ENCODE results near the gene ALDH1L1.

Gene ALDH1L1

DNA sequence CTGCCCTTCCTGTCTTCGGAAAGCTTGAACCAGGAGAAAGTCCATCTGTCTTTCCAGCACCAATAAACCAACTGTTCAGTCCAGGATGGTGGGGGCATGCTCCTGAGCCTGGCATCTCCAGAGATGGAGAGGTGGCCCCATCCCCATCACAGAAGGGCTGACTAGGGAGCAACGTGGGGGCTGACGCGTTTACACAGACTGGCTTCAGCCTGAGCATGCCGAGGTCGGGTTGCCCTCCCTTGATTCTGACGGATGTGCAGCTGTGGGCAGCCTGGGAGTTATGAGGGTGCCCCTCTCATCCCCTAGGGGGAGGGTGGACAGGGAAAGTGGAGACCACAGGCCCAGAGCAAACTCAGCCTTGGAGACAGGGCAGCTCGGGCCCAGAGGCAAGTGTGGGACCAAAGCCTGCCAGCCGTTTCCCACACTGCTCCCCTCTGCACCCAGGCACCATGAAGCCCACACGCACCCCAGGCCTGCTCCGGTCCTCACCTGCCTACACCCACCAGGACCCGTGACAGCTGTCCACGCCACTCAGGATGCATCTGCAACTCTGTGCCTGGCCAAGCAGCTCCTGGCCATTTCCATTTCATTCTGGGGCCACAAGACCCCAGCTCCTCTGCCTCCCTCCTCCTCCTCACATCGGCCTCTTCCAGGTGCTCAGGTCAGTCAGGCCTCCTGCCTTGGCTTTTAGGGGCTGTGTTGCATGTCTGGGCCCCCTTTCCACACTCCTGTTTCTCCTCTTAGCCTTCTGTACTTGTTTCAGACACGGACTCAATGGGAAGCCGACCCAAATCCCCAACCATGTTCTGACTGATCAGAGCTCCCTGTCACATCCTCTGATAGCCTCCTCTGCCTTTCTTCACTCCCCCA, 48.3 kb downstream of the ALDH1L1 start:
- DNase-seq: no peak

DNA sequence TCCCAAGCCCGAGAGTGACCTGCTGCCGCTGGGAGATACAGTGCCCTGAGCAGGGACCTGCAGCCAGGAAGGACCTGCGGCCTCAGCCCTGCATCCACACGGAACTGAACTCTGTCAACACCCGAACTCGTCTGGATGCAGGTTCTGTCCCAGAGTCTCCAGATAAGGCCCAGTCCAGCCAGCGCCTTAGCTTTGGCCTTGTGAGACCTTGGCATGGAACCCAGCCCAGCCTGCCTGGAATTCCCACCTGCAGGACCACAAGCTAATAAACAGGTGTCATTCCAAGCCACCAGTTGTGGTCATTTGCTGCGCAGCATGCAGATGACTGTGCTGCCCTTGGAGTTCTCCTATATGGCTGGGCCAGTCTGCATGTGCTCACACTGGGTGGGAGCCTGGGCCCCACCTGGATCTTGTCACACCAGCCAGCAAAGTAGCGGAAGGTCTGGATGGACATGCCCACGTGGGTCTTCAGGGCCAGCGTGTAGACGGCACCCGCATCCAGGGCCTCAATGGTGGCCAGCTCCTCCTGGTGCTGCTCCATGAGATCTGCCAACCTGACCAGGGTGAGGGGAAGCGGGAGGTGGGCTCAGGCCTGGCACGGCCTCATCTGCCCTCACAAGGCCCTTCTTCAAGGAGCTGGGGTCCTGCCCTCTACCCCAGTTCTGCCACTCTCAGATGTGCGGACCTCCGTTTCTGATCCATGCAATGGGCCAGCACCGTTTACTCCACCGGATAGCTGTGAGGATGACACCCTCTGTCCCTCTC, 49.2 kb downstream of the ALDH1L1 start:
- no peak for DNase-seq

DNA sequence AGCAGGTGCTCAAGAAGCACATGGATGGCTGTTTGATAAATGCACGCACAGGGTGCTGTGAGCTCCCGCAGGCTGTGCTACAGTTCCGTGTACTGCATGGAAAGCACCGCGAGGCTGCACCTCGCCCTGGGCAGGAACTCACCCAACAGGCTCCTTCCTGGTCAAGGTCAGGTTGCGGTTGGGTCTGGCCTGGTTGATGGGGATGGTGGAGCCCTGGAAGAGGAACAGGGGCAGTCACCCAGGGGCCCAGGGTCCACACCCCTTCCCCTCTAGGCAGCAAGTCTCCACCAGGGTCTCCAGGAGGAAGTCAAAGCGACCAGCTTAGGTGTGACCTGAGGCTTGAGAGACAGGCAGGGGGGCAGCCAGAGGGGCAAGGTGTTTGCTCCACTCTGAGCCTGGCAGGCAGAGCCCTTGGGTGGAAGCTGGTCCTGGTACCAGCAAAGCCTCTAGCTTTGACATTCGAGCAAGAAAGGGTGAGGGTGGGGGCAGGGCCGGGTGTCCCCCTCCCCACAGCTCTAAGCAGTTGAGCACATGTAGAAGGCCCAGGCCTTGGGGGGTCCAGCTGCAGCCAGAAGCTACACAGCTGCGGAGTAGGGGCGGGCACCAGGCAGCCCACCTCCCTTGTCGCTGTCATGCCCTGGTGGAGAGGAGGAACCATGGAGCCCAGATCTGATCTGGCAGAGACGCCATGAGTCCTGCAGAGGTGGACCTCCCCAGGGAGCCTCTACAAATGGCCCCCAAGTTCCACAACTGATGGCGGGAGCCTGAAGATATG, 50.1 kb downstream of the ALDH1L1 start:
- no peak for DNase-seq

DNA sequence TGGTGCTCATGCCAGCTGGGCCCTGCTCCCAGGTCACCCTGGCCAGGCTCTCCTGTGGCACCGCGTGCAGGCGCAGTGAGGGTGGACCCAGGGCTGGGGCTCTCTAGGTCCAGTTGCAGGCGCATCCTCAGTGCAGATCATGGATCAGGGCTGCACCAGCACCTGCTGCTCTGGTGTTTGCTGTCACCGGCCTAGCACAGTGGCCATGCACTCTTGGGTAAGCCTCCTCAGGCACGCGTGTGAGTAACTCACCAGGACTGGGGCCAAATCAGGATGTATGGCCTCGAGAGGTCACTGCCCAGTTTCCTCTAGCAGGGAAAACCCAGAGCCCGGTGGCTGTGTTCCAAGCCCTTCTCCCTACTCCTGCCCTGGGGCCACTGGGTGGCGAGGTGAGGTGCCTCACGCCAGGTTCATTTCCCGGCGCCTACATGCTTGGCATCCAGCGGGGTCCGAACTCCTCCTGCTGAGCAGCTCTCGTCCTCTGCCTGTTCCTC, 50.9 kb downstream of the ALDH1L1 start:
- DNase-seq: no peak

DNA sequence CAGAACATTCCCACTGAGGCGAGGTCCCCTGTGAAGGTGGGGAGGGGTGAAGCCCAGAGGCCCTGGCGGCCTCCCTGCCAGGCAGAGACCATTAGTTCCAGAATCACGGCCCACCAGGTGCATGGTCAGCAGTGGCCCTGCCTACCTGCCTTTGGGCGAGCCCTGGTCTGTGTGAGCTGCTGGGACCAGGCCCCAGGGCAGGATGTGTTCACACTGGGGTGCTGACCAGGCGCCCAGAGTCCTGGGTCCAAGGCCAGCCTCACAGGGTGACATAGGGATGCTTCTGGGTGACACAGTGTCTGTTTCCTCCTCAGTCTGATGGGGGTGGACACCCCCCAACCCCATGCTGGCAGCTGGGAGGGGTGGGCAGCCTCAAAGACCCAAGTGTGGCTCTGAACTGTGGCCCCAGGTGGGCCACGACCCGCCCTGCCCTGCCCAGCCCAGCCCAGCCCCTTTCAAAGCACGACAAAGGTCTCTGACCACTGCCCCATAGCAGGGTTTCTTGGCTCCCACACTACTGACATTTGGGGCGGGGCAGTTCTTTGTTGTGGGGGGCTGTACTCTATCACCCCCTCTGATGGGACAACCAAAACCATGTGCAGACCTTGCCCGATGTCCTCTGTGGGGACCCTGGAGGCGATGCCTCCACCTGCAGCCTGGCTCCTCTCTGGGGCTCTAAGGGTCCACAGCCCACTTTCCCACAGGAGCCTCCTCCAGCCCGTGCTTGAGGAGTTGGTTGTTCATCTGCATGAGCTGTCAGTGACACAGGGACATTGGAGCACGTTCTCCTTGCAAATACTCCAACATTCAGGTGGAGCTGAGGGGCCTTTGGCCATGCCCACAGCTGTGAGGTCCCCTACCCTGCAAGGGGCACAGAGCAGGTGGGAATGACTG, 51.6 kb downstream of the ALDH1L1 start:
- no peak for DNase-seq

DNA sequence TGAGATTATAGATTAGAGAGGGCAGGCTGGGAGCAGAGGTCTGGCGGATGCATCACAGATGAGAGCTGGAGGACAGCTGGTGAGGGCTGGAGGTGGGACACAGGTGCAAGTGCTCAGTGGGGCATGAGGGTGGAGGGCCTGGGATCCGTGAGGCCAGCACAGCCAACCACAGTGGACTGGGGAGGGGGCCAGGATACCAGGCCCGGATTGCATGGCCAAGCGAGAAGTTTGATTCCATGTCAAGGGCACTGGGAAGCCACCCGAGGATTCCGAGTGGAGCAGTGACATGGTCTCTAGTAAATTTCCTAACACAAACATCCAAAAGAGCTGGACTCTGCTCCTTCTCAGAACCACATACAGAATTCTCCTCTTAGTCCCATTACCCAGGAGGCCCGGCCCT, 52.5 kb downstream of the ALDH1L1 start:
- no peak for DNase-seq

DNA sequence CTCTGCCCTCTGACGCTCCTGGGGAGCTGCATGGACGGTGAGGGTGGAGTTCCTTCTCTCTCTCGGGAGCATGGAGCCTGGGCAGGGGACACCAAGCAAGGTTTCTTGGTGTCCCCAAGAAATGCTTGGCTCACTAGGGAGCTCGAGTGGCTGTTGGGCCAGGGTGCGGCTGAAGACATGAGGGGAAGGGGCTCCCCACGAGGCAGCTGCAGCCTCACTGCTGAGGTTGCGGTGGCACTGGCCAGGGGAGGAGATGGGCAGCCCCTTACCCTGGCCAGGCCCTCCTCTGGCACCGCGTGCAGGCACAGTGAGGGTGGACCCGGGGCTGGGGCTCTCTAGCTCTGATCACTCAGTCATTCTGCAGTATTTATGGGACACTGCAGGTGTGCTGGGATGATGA, 52.9 kb downstream of the ALDH1L1 start:
- DNase-seq: no peak

DNA sequence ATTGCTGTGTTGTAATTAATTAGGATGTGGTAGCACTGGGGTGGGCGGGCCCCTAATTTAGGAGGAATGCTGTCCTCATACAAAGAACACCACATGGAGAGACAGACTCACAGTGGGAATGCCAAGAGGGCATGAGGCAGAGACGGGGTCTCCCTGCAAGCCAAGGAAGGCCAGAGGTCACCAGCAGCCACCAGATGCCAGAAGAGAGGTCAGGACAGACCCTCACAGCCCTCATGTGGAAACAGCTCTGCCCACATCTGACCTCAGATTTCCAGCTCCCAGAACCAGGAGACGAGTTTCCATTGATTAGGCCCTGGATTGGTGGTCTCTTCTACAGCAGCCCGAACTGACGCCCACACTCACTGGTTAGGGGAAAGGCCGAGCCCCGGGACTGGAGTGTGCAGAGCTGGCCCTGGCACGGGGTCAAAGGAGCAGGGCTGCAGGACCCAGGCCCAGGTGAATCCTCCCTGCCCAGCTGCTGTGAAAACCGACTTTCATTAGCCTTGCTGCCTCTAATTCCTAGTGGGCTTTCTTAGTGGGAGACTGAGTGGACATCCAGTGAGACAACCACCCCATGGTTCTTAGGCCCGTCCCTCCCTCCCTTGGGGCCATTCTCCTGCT, 53.5 kb downstream of the ALDH1L1 start:
- no peak for DNase-seq

DNA sequence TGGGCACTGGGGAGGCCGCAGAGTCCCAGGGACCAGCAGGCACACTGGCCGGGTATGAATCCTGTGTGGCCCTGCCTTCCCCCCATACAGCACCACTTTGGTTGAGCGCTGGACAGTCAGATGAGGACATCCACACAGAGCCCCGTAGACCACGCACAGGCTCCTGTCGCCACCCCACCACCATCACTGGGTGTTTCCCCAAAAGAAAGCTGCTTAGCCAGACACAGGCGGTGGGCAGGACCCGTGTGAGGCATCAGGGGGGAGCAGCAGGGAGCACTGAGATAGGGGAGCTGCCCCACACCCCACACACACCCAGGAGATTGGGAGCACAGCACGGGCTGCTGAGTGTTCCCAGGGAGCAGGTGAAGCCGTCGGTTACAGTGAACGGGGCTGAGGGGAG, 54.1 kb downstream of the ALDH1L1 start:
- DNase-seq: no peak

DNA sequence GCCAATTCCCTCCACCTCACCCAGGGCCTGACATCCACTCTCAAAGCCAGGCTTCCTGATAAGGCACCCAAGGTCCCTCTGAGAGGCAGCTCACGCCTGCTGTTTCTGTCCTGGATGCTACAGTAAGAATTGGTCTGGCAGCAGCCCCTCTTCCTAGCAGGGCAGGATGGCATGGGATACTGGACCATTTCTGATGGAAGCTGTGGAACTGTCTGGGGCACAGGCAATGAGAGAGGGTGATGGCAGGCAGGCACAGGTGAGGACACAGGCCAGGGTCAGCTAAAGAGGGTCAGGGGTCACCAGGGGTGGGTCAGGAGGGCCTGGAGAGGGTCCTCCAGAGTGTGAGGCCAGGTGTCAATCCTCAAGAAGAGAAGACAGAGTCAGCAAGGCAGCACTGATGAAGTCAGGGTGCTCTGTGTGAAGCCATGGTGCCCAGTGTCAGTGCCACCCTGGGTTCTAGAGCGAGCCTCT, 54.6 kb downstream of the ALDH1L1 start:
- DNase-seq: no peak

DNA sequence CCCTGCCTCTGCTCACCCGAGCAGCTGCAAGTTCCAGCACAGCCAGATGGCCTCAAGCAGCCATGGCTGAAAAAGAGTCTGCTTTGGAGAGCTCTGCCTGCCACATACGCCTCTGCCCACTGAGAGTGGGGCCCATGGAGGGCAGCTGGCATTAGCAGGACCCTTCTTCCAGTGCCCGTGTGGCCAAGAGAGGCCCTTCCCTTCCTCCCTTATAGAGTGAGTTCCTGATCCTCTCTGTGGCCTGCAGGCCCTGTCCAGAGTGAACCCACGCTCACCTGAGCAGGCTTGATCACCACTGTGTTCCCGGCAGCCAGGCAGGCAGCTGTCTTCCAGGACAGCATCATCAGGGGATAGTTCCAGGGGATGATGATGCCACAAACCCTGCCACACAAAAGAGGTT, 55.0 kb downstream of the ALDH1L1 start:
- no peak for DNase-seq

DNA sequence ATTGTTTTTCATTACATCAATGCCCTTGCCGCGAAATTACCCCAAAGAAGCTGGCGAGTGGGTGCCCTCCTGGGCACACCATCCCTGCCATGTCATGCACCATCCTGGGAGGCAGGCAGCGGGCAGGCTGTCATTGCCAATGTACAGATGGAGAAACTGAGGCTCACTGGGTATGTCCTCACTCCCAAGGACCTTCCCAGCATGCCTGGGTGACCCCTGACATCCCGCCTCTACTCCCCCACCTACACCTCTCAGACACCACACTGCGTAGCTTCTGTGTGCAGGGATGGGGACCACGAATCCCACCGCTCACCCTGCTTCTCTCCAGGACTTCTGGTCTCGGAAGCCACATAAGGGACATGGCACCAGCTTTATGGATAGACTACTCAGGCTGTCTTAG, 55.5 kb downstream of the ALDH1L1 start:
- no peak for DNase-seq

DNA sequence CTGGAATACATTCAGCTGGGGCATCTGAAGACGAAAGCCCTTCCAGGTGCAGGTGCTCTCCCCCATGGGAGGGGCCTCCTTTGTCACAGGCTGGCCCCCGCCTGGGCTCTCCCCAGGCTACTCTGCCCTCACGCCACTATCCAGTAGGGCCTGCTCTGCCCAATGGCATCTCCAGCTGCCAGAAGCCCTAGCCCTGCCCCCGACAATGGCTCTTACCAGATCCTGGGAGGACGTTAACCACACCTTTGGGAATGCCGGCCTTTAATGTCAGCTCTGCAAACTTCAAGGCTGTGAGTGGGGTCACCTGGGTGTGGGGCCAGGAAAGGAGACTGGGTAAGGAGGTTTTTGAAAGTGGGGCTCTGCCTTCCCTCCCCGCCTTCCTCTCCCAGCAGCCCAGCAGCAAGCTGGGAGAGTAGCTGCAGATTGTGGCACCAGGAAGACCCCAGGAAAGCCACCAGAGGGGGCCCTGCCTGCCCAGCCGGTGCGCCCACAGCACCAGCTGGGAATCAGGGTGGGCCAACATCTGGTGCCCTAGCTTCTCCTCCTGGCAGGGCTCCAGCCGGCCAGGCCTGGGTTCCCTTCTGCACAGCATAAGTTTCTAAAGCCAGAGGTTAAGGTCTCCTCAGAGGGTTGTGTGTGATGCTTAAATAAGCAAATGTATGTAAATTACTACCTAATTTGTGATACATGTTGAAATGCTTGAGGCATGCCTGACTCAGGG, 56.1 kb downstream of the ALDH1L1 start:
- DNase-seq: no peak

DNA sequence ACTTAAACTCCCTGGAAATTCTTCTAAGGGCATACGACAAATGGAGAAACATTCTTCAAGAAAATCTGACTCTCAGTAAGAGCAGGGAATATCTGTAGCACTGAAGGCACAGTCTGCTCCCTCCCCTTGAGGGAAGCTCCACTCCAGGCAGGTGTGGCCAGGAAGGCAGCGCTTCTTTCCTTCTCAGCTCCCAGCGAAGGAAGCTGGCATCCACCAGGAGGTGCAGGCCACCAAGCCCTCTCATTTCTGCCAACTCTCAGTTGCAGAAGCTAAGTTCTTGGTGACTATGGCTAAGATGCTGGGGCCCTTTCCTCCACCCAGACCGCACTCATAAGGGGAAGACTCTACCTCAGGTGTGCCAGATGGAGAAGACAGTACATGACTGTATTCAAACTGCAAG, 58.8 kb downstream of the ALDH1L1 start:
- DNase-seq: no peak

DNA sequence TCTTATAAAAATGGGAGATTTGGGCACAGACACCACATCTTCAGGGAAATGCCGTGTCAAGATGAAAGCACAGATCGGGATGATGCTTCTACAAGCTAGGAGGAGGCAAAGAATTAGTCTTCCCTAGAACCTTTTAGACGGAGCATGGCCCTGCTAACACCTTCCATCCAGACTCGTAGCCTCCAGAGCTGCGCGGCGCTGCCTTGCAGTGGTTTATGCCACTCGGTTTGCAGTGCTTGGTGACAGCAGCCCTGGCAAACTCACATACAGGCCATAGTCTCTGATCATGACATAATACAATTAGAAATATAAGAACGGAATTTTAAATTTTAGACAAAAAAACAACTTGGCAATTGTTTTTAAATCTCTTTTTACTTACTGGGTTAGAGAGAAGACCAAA, 59.3 kb downstream of the ALDH1L1 start:
- no peak for DNase-seq

DNA sequence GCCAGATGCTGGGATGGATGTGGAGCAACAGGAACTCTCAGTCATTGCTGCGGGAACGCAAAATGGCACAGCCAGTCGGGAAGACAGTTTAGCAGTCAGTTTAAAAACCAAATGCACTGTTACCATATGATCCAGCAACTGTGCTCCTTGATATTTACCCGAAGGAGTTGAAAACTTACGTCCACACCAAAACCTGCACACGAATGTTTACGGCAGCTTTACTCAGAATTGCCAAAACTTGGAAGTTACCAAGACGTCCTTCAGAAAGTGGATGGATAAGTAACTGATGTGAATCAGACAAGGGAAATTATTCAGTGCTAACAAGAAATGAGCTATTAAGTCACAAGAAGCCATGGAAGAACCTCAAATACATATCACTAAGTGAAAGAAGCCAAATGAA, 60.4 kb downstream of the ALDH1L1 start:
- DNase-seq: no peak

DNA sequence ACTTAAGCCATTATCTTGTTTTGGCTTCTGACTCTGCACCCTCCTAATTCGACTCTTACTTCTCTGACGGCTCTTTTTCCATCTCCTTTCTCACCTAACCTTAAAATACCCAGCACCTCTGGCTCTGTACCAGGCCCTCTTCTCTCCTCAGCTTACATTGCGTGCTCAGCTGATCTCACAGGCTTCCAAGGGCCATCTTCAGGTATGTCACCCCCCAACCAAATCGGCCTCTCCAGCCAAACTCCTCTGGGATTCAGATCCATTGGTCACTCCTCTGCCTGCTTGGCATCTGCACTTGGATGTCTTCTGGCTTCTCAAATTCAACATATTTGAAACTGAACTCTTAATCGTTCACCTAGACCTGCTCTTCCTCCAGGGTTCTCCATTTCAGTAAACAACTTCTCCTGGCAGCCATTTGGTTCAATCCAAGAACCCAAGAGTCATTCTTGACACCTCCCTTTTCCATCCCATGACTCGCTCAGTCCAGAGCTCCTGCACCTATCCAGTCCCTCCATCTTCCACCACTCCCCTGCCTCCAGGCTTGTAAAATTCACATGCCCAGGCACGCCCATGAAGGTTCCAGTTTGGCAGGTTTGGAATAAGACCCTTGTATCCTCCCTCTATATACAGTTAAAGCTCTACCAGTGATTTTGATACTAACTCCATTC, 61.2 kb downstream of the ALDH1L1 start:
- no peak for DNase-seq

DNA sequence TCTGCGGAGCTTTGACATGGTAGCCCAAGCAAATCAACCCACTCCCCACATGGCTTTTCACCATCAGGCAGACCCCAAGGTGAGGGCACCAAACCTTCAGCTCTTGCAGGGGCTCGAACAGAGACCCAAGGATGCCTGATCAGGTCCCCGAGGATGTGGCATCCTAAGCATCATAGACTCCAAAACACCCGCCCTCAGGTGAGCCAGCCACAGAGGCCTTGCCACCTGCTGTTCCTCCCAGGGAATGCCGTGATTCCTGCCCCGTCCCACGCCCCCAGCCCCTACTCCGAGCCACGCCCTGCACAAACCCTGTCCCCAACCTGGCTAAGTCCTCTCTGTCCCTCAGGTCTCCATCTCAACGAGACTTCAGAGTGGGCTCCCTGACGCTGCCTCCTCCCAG, 61.8 kb downstream of the ALDH1L1 start:
- DNase-seq: no peak

DNA sequence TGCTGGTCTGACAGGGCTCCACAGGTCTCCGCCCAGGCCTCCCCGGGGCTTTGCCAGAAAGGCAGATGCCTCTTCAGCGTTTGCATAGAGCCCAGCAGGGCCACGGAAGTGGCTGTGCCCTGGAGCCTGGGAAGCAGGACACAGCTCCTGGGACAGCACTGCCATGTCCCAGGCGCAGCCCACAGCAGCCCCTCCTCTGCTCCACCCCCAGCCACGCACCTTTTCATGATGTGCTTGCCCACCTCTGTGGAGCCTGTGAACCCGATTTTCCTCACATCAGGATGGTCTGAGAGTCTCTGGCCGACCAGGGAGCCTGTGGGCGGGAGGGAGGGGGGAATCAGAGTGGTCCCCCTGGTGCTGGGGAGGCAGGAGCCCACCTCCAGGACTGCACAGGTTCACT, 62.6 kb downstream of the ALDH1L1 start:
- DNase-seq: no peak

DNA sequence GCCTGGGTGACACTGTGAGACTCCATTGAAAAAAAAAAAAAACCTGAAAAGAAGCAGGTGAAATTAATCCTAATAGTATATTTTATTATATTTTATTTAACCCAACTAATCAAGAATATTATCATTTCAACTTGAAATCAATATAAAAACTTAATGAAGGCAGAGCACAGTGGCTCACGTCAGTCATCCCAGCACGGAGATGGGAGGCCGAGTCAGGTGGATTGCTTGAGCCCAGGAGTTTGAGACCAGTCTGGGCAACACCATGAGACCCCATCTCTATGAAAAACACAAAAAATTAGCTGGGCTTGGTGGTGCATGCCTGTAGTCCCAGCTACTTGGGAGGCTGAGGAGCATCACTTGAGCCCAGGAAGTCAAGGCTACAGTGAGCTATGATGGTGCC, 63.2 kb downstream of the ALDH1L1 start:
- DNase-seq: no peak

Data from NCI-H187 treated with DMSO at 0.1 percent for 48 hours (cell line).